ENCODE measurements around the gene SLC35G2.

GRCh38 chr3:136811701-136812100, 7.2 kb upstream of the SLC35G2 start:
- no peak for TF ChIP-seq CTCF (IDR thresholded peaks at IDR 0.05; ENCODE audit: poor library complexity, severe bottlenecking)
- no peak for TF ChIP-seq EP300 (conservative IDR thresholded peaks at IDR 0.05; ENCODE audit: poor library complexity, severe bottlenecking)
- TF ChIP-seq EZH2 (IDR thresholded peaks at IDR 0.05; ENCODE audit: borderline replicate concordance, insufficient read depth, low read length, poor library complexity, severe bottlenecking) = no peak
- TF ChIP-seq REST (IDR thresholded peaks at IDR 0.05; ENCODE audit: borderline replicate concordance) = no peak

Measured in neural cell (in vitro differentiated cells).